ENCODE results near the gene PRUNE2. TPM values are rescaled to one million over a fixed set of nuclear protein-coding genes. Genes with fewer than 3 reads are reported as not detected.

PRUNE2 gene
- total RNA-seq, 1 donor from 2014 or later, result 63.8 TPM

GRCh38 chr9:76803762-76804161, 102.2 kb downstream of the PRUNE2 start:
- Mint-ChIP-seq H3K27ac (ENCODE audit: unreplicated experiment) (no peak overlapping the region), H3K36me3 (ENCODE audit: unreplicated experiment) (peaks cover 6% of the 10 kb centered on the region), H3K27me3 (ENCODE audit: unreplicated experiment) (peaks cover 2% of the 10 kb centered on the region)

DNA sequence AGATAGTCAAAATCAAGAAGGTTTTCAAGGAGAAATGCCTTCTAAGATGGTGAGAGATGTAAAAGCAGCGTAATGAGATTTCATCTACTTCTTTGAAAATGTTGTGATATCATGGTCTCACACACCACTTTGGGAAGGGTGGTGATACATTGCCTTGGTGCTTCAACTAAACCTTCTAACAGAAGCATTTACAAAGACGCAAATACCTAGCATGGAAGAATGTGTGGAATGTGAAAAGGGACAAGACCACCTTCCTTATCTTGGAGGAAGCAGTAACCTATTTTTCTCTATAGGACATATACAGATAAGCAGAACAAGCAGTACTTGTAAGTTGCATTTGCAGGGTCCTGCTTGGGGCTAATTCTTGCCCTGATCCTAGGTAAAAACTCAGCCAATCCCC, 102.8 kb downstream of the PRUNE2 start:
- Mint-ChIP-seq H3K4me3 (ENCODE audit: unreplicated experiment) (no peak overlapping the region), H3K9me3 (ENCODE audit: unreplicated experiment) (no peaks in the 10 kb centered on the region), H3K4me1 (ENCODE audit: low read depth, unreplicated experiment) (no peaks in the 10 kb centered on the region), H3K27ac (ENCODE audit: unreplicated experiment) (no peak overlapping the region), H3K27me3 (ENCODE audit: unreplicated experiment) (peaks cover 2% of the 10 kb centered on the region), H3K36me3 (ENCODE audit: unreplicated experiment) (peaks cover 6% of the 10 kb centered on the region)
- DNase-seq, result no peak
- no peak for TF ChIP-seq CTCF (IDR thresholded peaks at IDR 0.05; ENCODE audit: partially characterized antibody, unreplicated experiment)

More at GRCh38 chr9:76803762-76804161, 102.2 kb downstream of the PRUNE2 start:
- TF ChIP-seq CTCF (IDR thresholded peaks at IDR 0.05; ENCODE audit: partially characterized antibody, unreplicated experiment), result no peak
- no peak for DNase-seq
- no peak overlapping the region for H3K4me3 Mint-ChIP-seq (ENCODE audit: unreplicated experiment)
- peaks cover 4% of the 10 kb centered on the region for H3K4me1 Mint-ChIP-seq (ENCODE audit: low read depth, unreplicated experiment)
- no peaks in the 10 kb centered on the region for H3K9me3 Mint-ChIP-seq (ENCODE audit: unreplicated experiment)

DNA sequence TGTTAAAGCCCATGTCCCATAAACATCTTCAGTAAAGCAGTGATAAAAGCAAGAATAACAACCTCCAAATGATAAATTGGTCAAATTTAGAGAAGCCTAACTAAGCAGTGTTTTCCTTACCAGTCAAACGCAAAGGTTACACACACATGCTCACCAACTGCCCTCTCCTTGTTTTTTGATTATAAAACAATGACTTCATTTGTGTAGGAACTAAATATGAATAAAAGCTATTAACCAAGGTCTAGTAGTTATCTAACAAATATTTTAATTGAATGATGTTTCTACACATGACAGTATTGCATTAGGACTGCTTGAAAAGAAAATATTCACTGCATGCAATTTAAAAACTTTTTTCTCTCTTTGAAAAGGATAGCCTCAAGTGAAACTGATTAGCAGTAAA, 105.0 kb downstream of the PRUNE2 start:
- Mint-ChIP-seq H3K4me3 (ENCODE audit: unreplicated experiment) (no peak overlapping the region), H3K27ac (ENCODE audit: unreplicated experiment) (no peak overlapping the region), H3K4me1 (ENCODE audit: low read depth, unreplicated experiment) (no peaks in the 10 kb centered on the region), H3K27me3 (ENCODE audit: unreplicated experiment) (peaks cover 2% of the 10 kb centered on the region), H3K36me3 (ENCODE audit: unreplicated experiment) (peaks cover 6% of the 10 kb centered on the region), H3K9me3 (ENCODE audit: unreplicated experiment) (no peaks in the 10 kb centered on the region)
- TF ChIP-seq CTCF (IDR thresholded peaks at IDR 0.05; ENCODE audit: partially characterized antibody, unreplicated experiment), result no peak
- DNase-seq, result no peak

- Mint-ChIP-seq H3K27me3 (ENCODE audit: unreplicated experiment) (peaks cover 4% of the 10 kb centered on the region), H3K4me3 (ENCODE audit: unreplicated experiment) (no peak overlapping the region), H3K9me3 (ENCODE audit: unreplicated experiment) (no peaks in the 10 kb centered on the region), H3K4me1 (ENCODE audit: low read depth, unreplicated experiment) (no peaks in the 10 kb centered on the region), H3K27ac (ENCODE audit: unreplicated experiment) (no peak overlapping the region), H3K36me3 (ENCODE audit: unreplicated experiment) (peaks cover 3% of the 10 kb centered on the region)
- TF ChIP-seq CTCF (IDR thresholded peaks at IDR 0.05; ENCODE audit: partially characterized antibody, unreplicated experiment), result no peak
- DNase-seq, result no peak
Measured at GRCh38 chr9:76799473-76799872, 106.4 kb downstream of the PRUNE2 start.

- no peak overlapping the region for H3K27ac Mint-ChIP-seq (ENCODE audit: unreplicated experiment)
- no peak for DNase-seq
- H3K36me3 Mint-ChIP-seq (ENCODE audit: unreplicated experiment), result no peaks in the 10 kb centered on the region
- no peaks in the 10 kb centered on the region for H3K9me3 Mint-ChIP-seq (ENCODE audit: unreplicated experiment)
- H3K4me1 Mint-ChIP-seq (ENCODE audit: low read depth, unreplicated experiment), result no peaks in the 10 kb centered on the region
- no peak for TF ChIP-seq CTCF (IDR thresholded peaks at IDR 0.05; ENCODE audit: partially characterized antibody, unreplicated experiment)
- H3K27me3 Mint-ChIP-seq (ENCODE audit: unreplicated experiment), result peaks cover 4% of the 10 kb centered on the region
- no peak overlapping the region for H3K4me3 Mint-ChIP-seq (ENCODE audit: unreplicated experiment)
Measured at GRCh38 chr9:76798527-76798926, 107.4 kb downstream of the PRUNE2 start.
